Upper lobe of left lung (tissue), 6 donors: ENCODE data around the gene ZBTB8OS. TPM values are rescaled to one million over a fixed set of nuclear protein-coding genes. Genes with fewer than 3 reads are reported as not detected.

Source experiments
- ATAC-seq, 2 donors: fragments of 200-7000 bp; cut with Tn5 transposase; one replicate each; pipeline ENCODE4 v1.9.1; 2022; ENCODE audit warnings: mild to moderate bottlenecking in 2 of 2, moderate library complexity in 2 of 2; ENCODE audit not compliant: low FRiP score in 2 of 2
- DNase-seq, 2 donors: peaks; one replicate each; pipeline ENCODE4 v3.0.0-alpha.2; 2019 to 2020
- H3K27ac ChIP-seq, 4 donors: fragments of 200-600 bp; sonication (generic); one replicate each; pipeline ENCODE4 v1.5.1; 2016 to 2019
- H3K27me3 ChIP-seq, 4 donors: fragments of 200-600 bp; sonication (generic); one replicate each; pipeline ENCODE4 v1.5.1; 2017 to 2019
- H3K36me3 ChIP-seq, 4 donors: fragments of 200-600 bp; sonication (generic); one replicate each; pipeline ENCODE4 v1.5.1; 2016 to 2019
- H3K4me1 ChIP-seq, 4 donors: fragments of 200-600 bp; sonication (generic); one replicate each; pipeline ENCODE4 v1.5.1; 2018 to 2019
- H3K4me3 ChIP-seq, 4 donors: fragments of 200-600 bp; sonication (generic); one replicate each; pipeline ENCODE4 v1.5.1; 2017 to 2019; ENCODE audit warnings: mild to moderate bottlenecking in 2 of 4, moderate library complexity in 1 of 4
- H3K9me3 ChIP-seq, 4 donors: fragments of 200-600 bp; sonication (generic); one replicate each; pipeline ENCODE4 v1.5.1; 2018 to 2019
- EP300 ChIP-seq, 4 donors: sonication (generic); formaldehyde crosslinking; IDR thresholded peaks; one replicate each; pipeline ENCODE4 v1.5.1; 2017; ENCODE audit warnings: antibody characterized with exemption in 4 of 4, control low read depth in 2 of 4
- POLR2A ChIP-seq, 4 donors: fragments of 450-650 bp; IDR thresholded peaks; one replicate each; pipeline ENCODE4 v1.5.1; 2016 to 2017; ENCODE audit warnings: antibody characterized with exemption in 4 of 4, mild to moderate bottlenecking in 2 of 4
- POLR2AphosphoS5 ChIP-seq, 2 donors: sonication (generic); formaldehyde crosslinking; IDR thresholded peaks; one replicate each; pipeline ENCODE4 v1.5.1; 2017; ENCODE audit warnings: antibody characterized with exemption in 2 of 2
- WGBS, 2 donors: methylation state at CpG; one replicate each; pipeline ENCODE4 v1.1.5; 2017 to 2018; 5-methylcytosine and 5-hydroxymethylcytosine counted together
- total RNA-seq, 6 donors: library from RNA; depleted of rRNA in 4 of 6; stranded (reverse); fragments of >200 nt in 4 of 6; gene quantifications; one replicate each; pipeline versions ENCODE4 v1.1.0 to v1.2.1, GENCODE V29; 2016 to 2021
- TF ChIP-seq, protein P1 (sequence below), 6 experiments: fragments of 450-650 bp in 4 of 6; fragments of 200-600 bp in 2 of 6; sonication (generic) in 2 of 6; IDR thresholded peaks; one replicate each; pipeline ENCODE4 v1.5.1; 2016 to 2019; ENCODE audit warnings: antibody characterized with exemption in 6 of 6
- donor health status: DM: no; HTN: no; CAD: no; lungs with moderate emphysema.
- donor health status: DM: no; HTN: yes; CAD: no; lungs with severe emphysema.

ZBTB8OS gene
- total RNA-seq, 6 donors from 2014 or later = 24.4 to 43.9 (median 37.3) TPM

- H3K27ac ChIP-seq = no peak overlapping the region
- no peaks in the 10 kb centered on the region for H3K27me3 ChIP-seq
- DNase-seq = no peak
- WGBS, 2 donors = 70 to 85% methylated on average over 11 of the region's 11 CpGs
- H3K9me3 ChIP-seq = no peaks in the 10 kb centered on the region
- no peak for ATAC-seq
- H3K4me1 ChIP-seq = peaks cover 0 to 5% (median 0%) of the 10 kb centered on the region in 4 donors
- peaks cover 0 to 52% (median 31%) of the 10 kb centered on the region in 4 donors for H3K36me3 ChIP-seq
- H3K4me3 ChIP-seq = no peak overlapping the region
- no peak for TF ChIP-seq POLR2AphosphoS5 (IDR thresholded peaks at IDR 0.05)
- no peak for TF ChIP-seq POLR2A (IDR thresholded peaks at IDR 0.05)
- TF ChIP-seq, protein P1, sequence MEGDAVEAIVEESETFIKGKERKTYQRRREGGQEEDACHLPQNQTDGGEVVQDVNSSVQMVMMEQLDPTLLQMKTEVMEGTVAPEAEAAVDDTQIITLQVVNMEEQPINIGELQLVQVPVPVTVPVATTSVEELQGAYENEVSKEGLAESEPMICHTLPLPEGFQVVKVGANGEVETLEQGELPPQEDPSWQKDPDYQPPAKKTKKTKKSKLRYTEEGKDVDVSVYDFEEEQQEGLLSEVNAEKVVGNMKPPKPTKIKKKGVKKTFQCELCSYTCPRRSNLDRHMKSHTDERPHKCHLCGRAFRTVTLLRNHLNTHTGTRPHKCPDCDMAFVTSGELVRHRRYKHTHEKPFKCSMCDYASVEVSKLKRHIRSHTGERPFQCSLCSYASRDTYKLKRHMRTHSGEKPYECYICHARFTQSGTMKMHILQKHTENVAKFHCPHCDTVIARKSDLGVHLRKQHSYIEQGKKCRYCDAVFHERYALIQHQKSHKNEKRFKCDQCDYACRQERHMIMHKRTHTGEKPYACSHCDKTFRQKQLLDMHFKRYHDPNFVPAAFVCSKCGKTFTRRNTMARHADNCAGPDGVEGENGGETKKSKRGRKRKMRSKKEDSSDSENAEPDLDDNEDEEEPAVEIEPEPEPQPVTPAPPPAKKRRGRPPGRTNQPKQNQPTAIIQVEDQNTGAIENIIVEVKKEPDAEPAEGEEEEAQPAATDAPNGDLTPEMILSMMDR (IDR thresholded peaks at IDR 0.05) = no peak
- no peak for TF ChIP-seq EP300 (IDR thresholded peaks at IDR 0.05)
These were observed 22.7 kb downstream of the ZBTB8OS start for GRCh38 chr1:32627596-32628162.

DNA sequence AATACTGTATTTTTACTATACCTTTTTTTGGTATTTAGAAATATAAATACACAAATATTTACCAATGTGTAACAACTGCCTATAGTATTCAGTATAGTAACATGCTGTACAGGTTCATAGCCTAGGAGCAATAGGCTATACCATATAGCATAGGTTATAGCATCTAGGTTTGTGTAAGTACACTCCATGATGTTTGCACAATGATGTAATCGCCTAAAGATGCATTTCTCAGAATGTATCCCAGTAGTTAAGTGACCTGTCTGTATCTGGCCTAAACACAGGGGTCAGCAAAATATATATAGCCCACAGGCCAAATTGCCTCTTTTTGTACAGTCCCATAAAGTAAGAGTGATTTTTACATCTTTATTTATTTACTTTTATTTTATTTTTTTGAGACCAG lies 24.2 kb downstream of the ZBTB8OS start:
- ATAC-seq (no peak), DNase-seq (no peak)
- TF ChIP-seq POLR2A (IDR thresholded peaks at IDR 0.05) (no peak), EP300 (IDR thresholded peaks at IDR 0.05) (no peak), POLR2AphosphoS5 (IDR thresholded peaks at IDR 0.05) (no peak)
- TF ChIP-seq, protein P1 (IDR thresholded peaks at IDR 0.05) = no peak
- H3K4me3 ChIP-seq = no peak overlapping the region
- 86 to 92% methylated on average over 1 of the region's 1 CpG for WGBS, 2 donors
- H3K9me3 ChIP-seq = no peaks in the 10 kb centered on the region
- H3K4me1 ChIP-seq = peaks cover 0 to 5% (median 0%) of the 10 kb centered on the region in 4 donors
- no peak overlapping the region for H3K27ac ChIP-seq
- no peaks in the 10 kb centered on the region for H3K27me3 ChIP-seq
- H3K36me3 ChIP-seq = peaks cover 0 to 43% (median 28%) of the 10 kb centered on the region in 4 donors

DNA sequence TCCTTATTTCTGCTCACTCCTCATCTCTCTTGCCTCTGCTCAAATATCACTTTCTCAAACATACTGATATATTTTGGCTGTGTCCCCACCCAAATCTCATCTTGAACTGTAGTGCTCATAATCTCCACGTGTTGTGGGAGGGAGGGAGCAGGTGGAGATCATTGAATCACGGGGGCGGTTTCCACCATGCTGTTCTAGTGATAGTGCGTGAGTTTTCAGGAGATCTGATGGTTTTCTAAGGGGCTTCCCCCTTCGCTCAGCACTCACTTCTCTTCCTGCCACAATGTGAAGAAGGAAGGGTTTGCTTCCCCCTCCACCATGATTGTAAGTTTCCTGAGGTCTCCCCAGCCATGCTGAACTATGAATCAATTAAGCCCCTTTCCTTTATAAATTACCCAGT lies 26.6 kb downstream of the ZBTB8OS start:
- no peaks in the 10 kb centered on the region for H3K9me3 ChIP-seq
- no peak overlapping the region for H3K4me3 ChIP-seq
- no peak overlapping the region for H3K27ac ChIP-seq
- DNase-seq (no peak), ATAC-seq (no peak)
- TF ChIP-seq, protein P1 (IDR thresholded peaks at IDR 0.05) = no peak
- TF ChIP-seq POLR2AphosphoS5 (IDR thresholded peaks at IDR 0.05) (no peak), POLR2A (IDR thresholded peaks at IDR 0.05) (no peak)
- WGBS, 2 donors = 74 to 78% methylated on average over 5 of the region's 5 CpGs
- H3K36me3 ChIP-seq = peaks cover 0 to 29% (median 21%) of the 10 kb centered on the region in 4 donors
- peaks cover 0 to 5% (median 0%) of the 10 kb centered on the region in 4 donors for H3K4me1 ChIP-seq
- H3K27me3 ChIP-seq = no peaks in the 10 kb centered on the region

GRCh38 chr1:32622806-32623681 lies 27.3 kb downstream of the ZBTB8OS start:
- Histone ChIP-seq H3K27ac (no peak overlapping the region), H3K4me1 (peaks cover 0 to 3% (median 0%) of the 10 kb centered on the region in 4 donors), H3K4me3 (no peak overlapping the region), H3K9me3 (no peaks in the 10 kb centered on the region), H3K36me3 (peaks cover 0 to 22% (median 15%) of the 10 kb centered on the region in 4 donors), H3K27me3 (no peaks in the 10 kb centered on the region)
- TF ChIP-seq, protein P1 (IDR thresholded peaks at IDR 0.05) = no peak
- TF ChIP-seq POLR2AphosphoS5 (IDR thresholded peaks at IDR 0.05) = no peak
- DNase-seq (no peak), ATAC-seq (no peak)
- 61 to 70% methylated on average over 3 of the region's 3 CpGs for WGBS, 2 donors
